ENCODE data around the gene ZBTB20. TPM values are rescaled to one million over a fixed set of nuclear protein-coding genes. Genes with fewer than 3 reads are reported as not detected.
A peak's percentile ranks its signal among the peaks of the same experiment; 100 is the strongest.

Gene ZBTB20
- total RNA-seq, 2 donors from 2014 or later, result 5.7 to 17.7 TPM

DNA sequence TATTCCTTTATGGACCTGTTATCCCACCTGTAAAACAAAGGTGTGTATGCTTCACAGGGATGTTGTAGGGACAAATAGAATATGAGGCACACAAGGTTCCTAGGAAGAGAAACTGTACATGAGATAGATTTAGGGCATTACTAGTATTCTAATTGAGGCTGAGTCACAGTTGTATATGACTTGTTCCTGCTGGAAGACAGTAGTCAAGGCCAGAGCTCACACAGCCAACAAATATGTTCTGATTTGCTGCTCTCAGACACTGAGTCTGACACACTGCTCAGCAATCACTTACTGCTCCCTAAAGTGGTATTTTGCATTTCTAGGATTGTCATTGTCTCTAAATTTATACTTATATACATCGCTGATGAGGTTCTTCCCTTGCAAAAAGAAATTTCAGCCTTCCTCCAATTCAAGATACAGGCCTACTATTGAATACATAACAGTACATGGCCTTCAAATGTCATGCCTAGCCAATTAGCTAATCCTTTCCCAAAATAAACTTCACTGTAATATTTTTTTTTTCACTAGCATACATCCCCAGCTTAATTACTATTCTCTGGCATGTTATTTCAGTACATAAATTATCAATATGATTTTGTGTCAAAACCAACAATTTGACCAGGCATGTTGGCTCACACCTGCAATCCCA lies 783.4 kb downstream of the ZBTB20 start:
- ATAC-seq (replicated peaks), result peak; percentile 72
- Mint-ChIP-seq H3K9me3 (no peaks in the 10 kb centered on the region), H3K4me3 (no peak overlapping the region), H3K4me1 (peaks cover 4% of the 10 kb centered on the region), H3K36me3 (ENCODE audit: low read depth) (no peaks in the 10 kb centered on the region), H3K27me3 (no peaks in the 10 kb centered on the region), H3K27ac (peak overlapping the region; percentile 52)

DNA sequence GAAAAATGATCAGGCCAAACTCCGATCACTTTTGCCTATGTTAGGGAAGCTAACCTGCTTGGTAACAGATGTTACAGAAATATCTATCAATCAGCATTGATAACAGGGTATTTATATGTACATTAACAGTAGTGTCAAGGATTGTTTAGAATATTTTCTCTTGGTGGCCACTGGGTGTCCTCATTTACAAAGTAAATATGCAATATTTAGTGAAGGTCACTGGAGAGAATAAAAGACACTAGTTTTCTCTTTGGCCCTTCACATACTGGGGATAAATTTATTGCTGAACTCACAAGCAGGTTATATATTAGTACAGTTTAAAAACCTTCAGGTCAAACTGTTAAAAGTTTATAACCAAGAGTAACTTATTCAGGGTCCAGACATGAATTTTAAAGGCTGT lies 784.3 kb downstream of the ZBTB20 start:
- peak; percentile 44 for ATAC-seq (replicated peaks)
- peaks cover 4% of the 10 kb centered on the region for H3K4me1 Mint-ChIP-seq
- H3K27ac Mint-ChIP-seq, result peak overlapping the region; percentile 52
- H3K9me3 Mint-ChIP-seq, result no peaks in the 10 kb centered on the region
- H3K36me3 Mint-ChIP-seq (ENCODE audit: low read depth), result no peaks in the 10 kb centered on the region
- H3K27me3 Mint-ChIP-seq, result no peaks in the 10 kb centered on the region
- H3K4me3 Mint-ChIP-seq, result no peak overlapping the region

DNA sequence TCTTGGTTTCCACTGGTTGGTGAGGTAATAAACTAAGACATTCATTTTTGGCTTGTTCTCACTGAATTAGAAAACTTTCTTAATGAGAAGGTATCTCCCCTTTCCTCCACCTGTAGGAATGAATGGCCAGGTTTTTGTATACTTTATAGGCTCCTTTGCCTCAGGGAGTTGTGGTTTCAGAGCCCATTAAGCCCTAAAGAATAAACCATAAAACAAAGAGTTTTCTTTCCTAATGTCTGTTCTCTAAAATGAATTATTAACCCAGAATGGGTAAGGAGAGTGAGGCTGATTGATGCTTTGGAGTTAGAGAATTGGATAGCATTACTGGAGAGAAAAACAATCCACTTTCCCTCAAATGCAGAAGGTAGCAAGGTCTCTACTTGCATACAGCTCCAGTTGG lies 785.7 kb downstream of the ZBTB20 start:
- H3K27me3 Mint-ChIP-seq, result no peaks in the 10 kb centered on the region
- H3K4me3 Mint-ChIP-seq, result no peak overlapping the region
- H3K36me3 Mint-ChIP-seq (ENCODE audit: low read depth), result no peaks in the 10 kb centered on the region
- H3K4me1 Mint-ChIP-seq, result peaks cover 4% of the 10 kb centered on the region
- H3K27ac Mint-ChIP-seq, result peak overlapping the region; percentile 59
- no peak for ATAC-seq (replicated peaks)
- H3K9me3 Mint-ChIP-seq, result no peaks in the 10 kb centered on the region

- Mint-ChIP-seq H3K4me1 (no peaks in the 10 kb centered on the region), H3K36me3 (ENCODE audit: low read depth) (no peaks in the 10 kb centered on the region), H3K9me3 (no peaks in the 10 kb centered on the region), H3K27me3 (no peaks in the 10 kb centered on the region), H3K4me3 (no peak overlapping the region), H3K27ac (no peak overlapping the region)
- peak; percentile 21 for ATAC-seq (replicated peaks)
Measured at GRCh38 chr3:114356525-114356924, 790.6 kb downstream of the ZBTB20 start.

- ATAC-seq (replicated peaks), result no peak
- H3K27ac Mint-ChIP-seq, result no peak overlapping the region
- H3K9me3 Mint-ChIP-seq, result no peaks in the 10 kb centered on the region
- peaks cover 2% of the 10 kb centered on the region for H3K36me3 Mint-ChIP-seq (ENCODE audit: low read depth)
- no peaks in the 10 kb centered on the region for H3K27me3 Mint-ChIP-seq
- H3K4me3 Mint-ChIP-seq, result no peak overlapping the region
- H3K4me1 Mint-ChIP-seq, result no peaks in the 10 kb centered on the region
Measured at GRCh38 chr3:114356066-114356465, 791.0 kb downstream of the ZBTB20 start.

DNA sequence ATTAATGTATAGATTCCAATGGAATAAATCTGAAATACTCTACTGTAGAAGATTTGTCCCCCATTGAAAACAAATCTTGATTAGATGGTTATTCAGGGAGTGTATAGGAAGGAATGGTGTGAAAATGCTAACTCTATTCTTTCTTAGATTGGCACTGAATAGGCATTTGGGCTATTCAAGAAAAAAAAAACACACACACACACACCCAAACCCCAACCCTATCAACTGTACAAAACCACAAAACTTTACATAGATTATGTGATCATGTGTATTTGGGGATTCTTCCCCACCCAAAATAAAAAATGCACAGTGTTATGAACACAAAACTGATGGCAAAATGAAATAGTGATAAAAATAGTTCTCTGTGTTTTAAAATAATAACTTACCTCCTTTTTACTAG lies 791.4 kb downstream of the ZBTB20 start:
- Mint-ChIP-seq H3K4me1 (no peaks in the 10 kb centered on the region), H3K4me3 (no peak overlapping the region), H3K9me3 (no peaks in the 10 kb centered on the region), H3K27ac (no peak overlapping the region), H3K36me3 (ENCODE audit: low read depth) (peaks cover 5% of the 10 kb centered on the region), H3K27me3 (no peaks in the 10 kb centered on the region)
- ATAC-seq (replicated peaks), result no peak

DNA sequence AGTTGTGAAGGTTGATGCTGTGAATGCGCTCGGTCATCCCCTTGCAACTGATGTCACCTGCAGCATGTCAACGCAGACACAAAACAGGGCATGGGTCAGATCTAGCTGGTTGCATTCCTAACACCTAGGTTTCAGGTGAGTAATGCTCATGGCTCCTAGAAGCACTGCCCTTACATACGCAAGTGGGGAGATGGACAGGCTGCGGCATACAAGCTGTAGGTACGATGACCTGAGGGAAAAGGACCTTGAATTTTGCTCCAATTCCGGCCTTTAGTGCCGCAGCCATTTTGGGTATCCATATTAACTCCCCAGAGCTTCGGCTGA lies 795.3 kb downstream of the ZBTB20 start:
- H3K4me1 Mint-ChIP-seq, result no peaks in the 10 kb centered on the region
- no peak overlapping the region for H3K27ac Mint-ChIP-seq
- no peaks in the 10 kb centered on the region for H3K9me3 Mint-ChIP-seq
- peaks cover 17% of the 10 kb centered on the region for H3K36me3 Mint-ChIP-seq (ENCODE audit: low read depth)
- no peak overlapping the region for H3K4me3 Mint-ChIP-seq
- ATAC-seq (replicated peaks), result no peak
- no peaks in the 10 kb centered on the region for H3K27me3 Mint-ChIP-seq

DNA sequence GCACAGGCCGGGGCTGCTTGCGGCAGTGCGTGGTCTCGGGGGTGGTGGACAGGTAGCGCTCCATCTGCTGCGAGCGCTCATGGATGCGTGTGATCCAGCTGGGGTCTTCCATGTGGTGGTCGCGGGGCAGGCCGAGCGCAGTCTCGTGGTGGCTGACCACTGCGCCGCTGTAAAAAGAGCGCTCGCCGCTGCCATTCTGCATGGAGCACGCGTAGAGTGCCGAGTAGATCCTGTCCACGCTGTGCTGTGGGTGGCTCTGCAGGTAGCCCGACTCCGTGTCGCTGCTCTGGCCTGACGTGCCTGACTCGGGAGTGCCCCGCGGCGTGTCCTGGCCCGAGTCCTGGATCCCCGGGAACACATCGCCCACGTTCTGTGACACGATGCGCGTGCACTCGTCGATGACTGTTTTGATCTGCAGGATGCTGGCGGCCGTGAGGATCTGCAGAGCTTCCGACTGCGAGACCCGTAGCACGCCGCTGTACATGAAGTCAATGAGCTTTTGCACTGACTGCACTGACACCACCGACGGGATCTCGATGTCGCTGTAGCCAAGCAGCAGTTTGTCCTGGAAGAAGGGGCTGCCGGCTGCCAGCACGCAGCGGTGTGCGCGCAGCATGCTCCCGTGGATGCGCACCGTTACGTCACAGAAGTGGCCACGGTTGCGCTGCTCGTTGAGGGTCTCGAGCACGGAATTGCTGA lies 795.8 kb downstream of the ZBTB20 start:
- no peak overlapping the region for H3K27ac Mint-ChIP-seq
- no peaks in the 10 kb centered on the region for H3K27me3 Mint-ChIP-seq
- peaks cover 17% of the 10 kb centered on the region for H3K36me3 Mint-ChIP-seq (ENCODE audit: low read depth)
- H3K9me3 Mint-ChIP-seq, result no peaks in the 10 kb centered on the region
- H3K4me3 Mint-ChIP-seq, result no peak overlapping the region
- no peak for ATAC-seq (replicated peaks)
- no peaks in the 10 kb centered on the region for H3K4me1 Mint-ChIP-seq

DNA sequence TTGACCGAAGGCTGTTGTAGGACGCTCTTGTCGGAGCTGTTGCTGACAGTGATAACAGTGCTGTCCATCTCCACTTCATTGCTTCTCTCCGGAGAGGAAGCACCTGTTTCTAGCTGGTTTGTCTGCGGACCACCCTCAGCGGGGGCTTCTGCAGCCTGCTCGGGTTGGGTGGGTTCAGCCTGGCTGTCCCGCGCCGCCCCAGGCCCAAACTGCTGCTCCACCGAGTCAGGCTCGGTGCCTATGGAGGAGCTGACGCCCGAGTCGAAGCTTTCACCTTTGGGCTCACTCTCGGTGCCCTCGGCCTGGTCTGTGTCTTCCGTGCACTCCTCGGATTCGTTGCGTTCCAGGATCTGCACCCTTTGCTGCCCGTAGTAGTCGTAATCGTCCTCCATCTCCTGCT lies 796.4 kb downstream of the ZBTB20 start:
- no peak for ATAC-seq (replicated peaks)
- Mint-ChIP-seq H3K4me3 (no peak overlapping the region), H3K9me3 (no peaks in the 10 kb centered on the region), H3K4me1 (peaks cover 6% of the 10 kb centered on the region), H3K27me3 (no peaks in the 10 kb centered on the region), H3K36me3 (ENCODE audit: low read depth) (peaks cover 17% of the 10 kb centered on the region), H3K27ac (no peak overlapping the region)

DNA sequence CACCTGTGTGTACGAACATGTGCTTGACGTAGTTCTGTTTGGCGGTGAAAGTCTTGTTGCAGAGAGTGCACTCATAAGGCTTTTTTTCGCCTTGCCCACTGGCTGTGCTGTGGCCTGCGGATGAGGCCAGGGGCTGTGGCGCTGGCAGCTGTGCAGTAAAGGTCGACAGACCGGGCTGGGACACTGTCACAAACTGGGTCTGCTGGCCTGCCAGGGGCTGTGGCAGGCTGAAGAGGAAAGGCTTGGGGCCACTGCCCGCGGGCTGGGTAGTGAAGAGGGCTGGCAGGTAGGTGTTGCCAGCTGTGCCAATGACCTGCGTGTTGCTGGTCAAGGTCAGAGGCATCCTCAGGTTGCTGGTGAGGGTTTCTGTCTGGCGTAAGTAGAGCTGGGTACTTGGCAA lies 796.8 kb downstream of the ZBTB20 start:
- Mint-ChIP-seq H3K36me3 (ENCODE audit: low read depth) (peaks cover 17% of the 10 kb centered on the region), H3K9me3 (no peaks in the 10 kb centered on the region), H3K4me1 (peaks cover 8% of the 10 kb centered on the region), H3K4me3 (no peak overlapping the region), H3K27ac (no peak overlapping the region), H3K27me3 (no peaks in the 10 kb centered on the region)
- no peak for ATAC-seq (replicated peaks)

DNA sequence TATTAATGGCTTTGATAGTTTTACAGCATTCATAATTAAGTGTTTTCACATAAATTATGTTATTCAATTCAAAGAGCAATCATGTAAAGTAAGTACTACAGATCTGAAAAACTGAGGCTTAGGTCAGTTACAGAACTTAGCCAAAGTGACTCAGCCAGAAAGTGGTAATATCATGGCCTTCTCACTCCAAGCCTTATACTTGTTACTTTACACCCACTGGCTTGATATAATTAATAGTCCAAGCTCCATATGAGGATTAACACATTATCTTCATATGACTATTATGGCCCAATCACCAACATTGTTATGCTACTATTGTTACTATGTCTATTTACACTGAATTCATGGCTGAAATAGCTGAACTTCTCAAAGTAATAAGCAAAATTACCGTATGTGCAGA lies 802.6 kb downstream of the ZBTB20 start:
- peak; percentile 66 for ATAC-seq (replicated peaks)
- Mint-ChIP-seq H3K36me3 (ENCODE audit: low read depth) (peaks cover 16% of the 10 kb centered on the region), H3K27ac (peak overlapping the region; percentile 20), H3K4me1 (peaks cover 8% of the 10 kb centered on the region), H3K9me3 (no peaks in the 10 kb centered on the region), H3K4me3 (no peak overlapping the region), H3K27me3 (no peaks in the 10 kb centered on the region)

GRCh38 chr3:114338651-114339357 lies 808.3 kb downstream of the ZBTB20 start:
- Mint-ChIP-seq H3K36me3 (ENCODE audit: low read depth) (peaks cover 11% of the 10 kb centered on the region), H3K9me3 (no peaks in the 10 kb centered on the region), H3K27me3 (no peaks in the 10 kb centered on the region), H3K4me3 (peak overlapping the region; percentile 71), H3K27ac (peak overlapping the region; percentile 86), H3K4me1 (peaks cover 34% of the 10 kb centered on the region)
- peak; percentile 51 for ATAC-seq (replicated peaks)

- no peak for ATAC-seq (replicated peaks)
- H3K27ac Mint-ChIP-seq, result peak overlapping the region; percentile 93
- H3K27me3 Mint-ChIP-seq, result no peaks in the 10 kb centered on the region
- H3K4me3 Mint-ChIP-seq, result peak overlapping the region; percentile 46
- H3K9me3 Mint-ChIP-seq, result peaks cover 5% of the 10 kb centered on the region
- H3K4me1 Mint-ChIP-seq, result peaks cover 43% of the 10 kb centered on the region
- H3K36me3 Mint-ChIP-seq (ENCODE audit: low read depth), result peaks cover 6% of the 10 kb centered on the region
Measured at GRCh38 chr3:114336857-114337256, 810.2 kb downstream of the ZBTB20 start.

GRCh38 chr3:114336122-114336697 lies 810.9 kb downstream of the ZBTB20 start:
- Mint-ChIP-seq H3K27me3 (no peaks in the 10 kb centered on the region), H3K4me1 (peaks cover 46% of the 10 kb centered on the region), H3K4me3 (peak overlapping the region; percentile 46), H3K9me3 (peaks cover 5% of the 10 kb centered on the region), H3K36me3 (ENCODE audit: low read depth) (peaks cover 6% of the 10 kb centered on the region), H3K27ac (peak overlapping the region; percentile 93)
- no peak for ATAC-seq (replicated peaks)

GRCh38 chr3:114333923-114334240 lies 813.2 kb downstream of the ZBTB20 start:
- Mint-ChIP-seq H3K9me3 (peaks cover 5% of the 10 kb centered on the region), H3K27ac (peak overlapping the region; percentile 93), H3K27me3 (no peaks in the 10 kb centered on the region), H3K4me3 (peak overlapping the region; percentile 72), H3K4me1 (peaks cover 51% of the 10 kb centered on the region), H3K36me3 (ENCODE audit: low read depth) (peaks cover 13% of the 10 kb centered on the region)
- no peak for ATAC-seq (replicated peaks)
